Keratinocyte (primary cell): ENCODE results near the gene PRADC1.

Source experiments
- CTCF ChIP-seq, 3 experiments: IDR thresholded peaks in 1 of 3; conservative IDR thresholded peaks in 1 of 3; optimal IDR thresholded peaks in 1 of 3; 2 replicates in 2 of 3; 3 replicates in 1 of 3; pipeline versions ENCODE3 to v1.5.1; 2011; ENCODE audit warnings: low read length in 3 of 3, mild to moderate bottlenecking in 3 of 3, moderate library complexity in 2 of 3, control low read depth in 1 of 3, inconsistent platforms in 1 of 3; ENCODE audit not compliant: insufficient read depth in 2 of 3; ENCODE audit errors: extremely low read depth in 1 of 3
- EZH2 ChIP-seq: IDR thresholded peaks from one replicate; pipeline ENCODE4 v1.6.1; 2012; ENCODE audit warnings: inconsistent platforms, mild to moderate bottlenecking, low read length, moderate library complexity

GRCh38 chr2:73233154-73233931 lies at the start of gene PRADC1:
- no peak for TF ChIP-seq CTCF (optimal IDR thresholded peaks at IDR 0.05 in 1 of 3, IDR thresholded peaks at IDR 0.05 in 1 of 3, conservative IDR thresholded peaks at IDR 0.05 in 1 of 3; ENCODE audit: extremely low read depth in 1 of 3, insufficient read depth in 2 of 3, low read length in 3 of 3)
- no peak for TF ChIP-seq EZH2
